ENCODE data around the gene ACTN4. TPM values are rescaled to one million over a fixed set of nuclear protein-coding genes. Genes with fewer than 3 reads are reported as not detected.

Gene ACTN4
- total RNA-seq, 1 donor from 2014 or later: 431 TPM

- no peak for DNase-seq (ENCODE audit: low spot score)
Observed at GRCh38 chr19:38660724-38661123, 13.3 kb downstream of the ACTN4 start.

GRCh38 chr19:38661136-38661535 lies 13.7 kb downstream of the ACTN4 start:
- DNase-seq (ENCODE audit: low spot score): no peak

- DNase-seq (ENCODE audit: low spot score): no peak
Observed at GRCh38 chr19:38661996-38662395, 14.5 kb downstream of the ACTN4 start.

GRCh38 chr19:38662537-38663155 lies 15.2 kb downstream of the ACTN4 start:
- DNase-seq (ENCODE audit: low spot score): no peak

GRCh38 chr19:38663156-38663651 lies 15.8 kb downstream of the ACTN4 start:
- DNase-seq (ENCODE audit: low spot score): no peak

- DNase-seq (ENCODE audit: low spot score): no peak
Observed at GRCh38 chr19:38663957-38664502, 16.6 kb downstream of the ACTN4 start.

- no peak for DNase-seq (ENCODE audit: low spot score)
Observed at GRCh38 chr19:38664503-38665211, 17.2 kb downstream of the ACTN4 start.

GRCh38 chr19:38665219-38665931 lies 17.9 kb downstream of the ACTN4 start:
- DNase-seq (ENCODE audit: low spot score): no peak

GRCh38 chr19:38665950-38666662 lies 18.7 kb downstream of the ACTN4 start:
- DNase-seq (ENCODE audit: low spot score): no peak

GRCh38 chr19:38666663-38667511 lies 19.4 kb downstream of the ACTN4 start:
- DNase-seq (ENCODE audit: low spot score): no peak

- DNase-seq (ENCODE audit: low spot score): no peak
Observed at GRCh38 chr19:38667661-38668171, 20.3 kb downstream of the ACTN4 start.

- DNase-seq (ENCODE audit: low spot score): no peak
Observed at GRCh38 chr19:38669552-38669951, 22.1 kb downstream of the ACTN4 start.

- no peak for DNase-seq (ENCODE audit: low spot score)
Observed at GRCh38 chr19:38670921-38671398, 23.5 kb downstream of the ACTN4 start.

- DNase-seq (ENCODE audit: low spot score): no peak
Observed at GRCh38 chr19:38671654-38672053, 24.2 kb downstream of the ACTN4 start.

- no peak for DNase-seq (ENCODE audit: low spot score)
Observed at GRCh38 chr19:38673030-38673429, 25.6 kb downstream of the ACTN4 start.

- no peak for DNase-seq (ENCODE audit: low spot score)
Observed at GRCh38 chr19:38674388-38675171, 27.1 kb downstream of the ACTN4 start.

- DNase-seq (ENCODE audit: low spot score): no peak
Observed at GRCh38 chr19:38675611-38676010, 28.2 kb downstream of the ACTN4 start.

- DNase-seq (ENCODE audit: low spot score): no peak
Observed at GRCh38 chr19:38676023-38676877, 28.8 kb downstream of the ACTN4 start.
